ENCODE results near the gene DNAH14. TPM values are rescaled to one million over a fixed set of nuclear protein-coding genes. Genes with fewer than 3 reads are reported as not detected.

The DNAH14 gene
- total and polyA plus RNA-seq, 2 of the 13 experiments (the other 11 are each of a cell fraction or from before 2014, with no cell fraction given), result 4.5 to 27.5 TPM

DNA sequence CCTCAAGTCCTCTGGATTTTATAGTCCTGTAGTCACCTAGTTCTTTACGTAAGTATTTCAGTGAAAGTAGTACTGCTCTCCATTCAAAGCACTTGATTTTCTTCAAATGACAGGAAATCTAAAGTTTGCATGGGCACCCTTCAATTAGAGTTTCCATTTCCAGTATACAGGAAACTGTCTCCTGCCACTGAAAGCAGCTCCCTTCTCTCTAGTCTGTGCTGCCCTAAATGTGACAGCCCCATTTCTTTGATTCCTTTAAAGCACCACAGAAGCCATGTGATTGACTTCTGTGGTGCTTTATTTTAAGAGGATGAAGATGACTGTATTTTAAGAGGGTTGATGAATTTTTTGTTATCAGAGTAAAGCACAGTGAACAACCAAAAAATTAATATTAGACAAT is 226.1 kb downstream of the DNAH14 start:
- intact Hi-C loops (cut with micrococcal nuclease; ENCODE audit: unreplicated experiment) (no loop called here), in situ Hi-C loops (cut with HindIII; ENCODE audit: extremely low pct_ligation_motif_present, low pct_unique_long_range_greater_than_20kb) (no loop called here)
- CTCF ChIA-PET (ENCODE audit: low intra/inter-chr PET ratio, low total read pairs), result no interaction called here
- no peak for ATAC-seq
- Histone ChIP-seq H2AFZ (ENCODE audit: low read length) (no peak overlapping the region), H3K4me3 (replicated peaks in 1 of 3; ENCODE audit: insufficient read depth in 1 of 3, low read depth in 2 of 3, low read length in 3 of 3) (no peak overlapping the region), H3K36me3 (replicated peaks in 1 of 2; ENCODE audit: control insufficient read depth in 1 of 2, insufficient read depth in 2 of 2, low read length in 2 of 2) (no peaks in the 10 kb centered on the region), H3K27me3 (ENCODE audit: control insufficient read depth in 1 of 2, insufficient read depth in 2 of 2, low read length in 2 of 2) (no peaks in the 10 kb centered on the region), H3K79me2 (ENCODE audit: insufficient read depth, low read length) (no peaks in the 10 kb centered on the region), H3K27ac (ENCODE audit: extremely low read length, insufficient read depth, low read length) (no peak overlapping the region), H3K4me1 (ENCODE audit: insufficient read depth, low read length) (no peaks in the 10 kb centered on the region), H3K4me2 (ENCODE audit: low read depth, low read length) (no peak overlapping the region), H3K9me3 (ENCODE audit: low read length) (no peaks in the 10 kb centered on the region), H3K9ac (ENCODE audit: insufficient read depth, low read depth, low read length) (no peak overlapping the region), H4K20me1 (ENCODE audit: insufficient read depth, low read length) (no peaks in the 10 kb centered on the region)
- DNase-seq (ENCODE audit: low spot score), result no peak
- FAIRE-seq, result no peak
- POLR2A ChIA-PET, result no interaction called here
- WGBS (ENCODE audit: low lambda C conversion rate), result 95% methylated on average over 1 of the region's 1 CpG
- BruUV-seq (replicated peaks), result no TSS peak
- TF ChIP-seq HIC2 (CRISPR knock-in tag; IDR thresholded peaks at IDR 0.05; ENCODE audit: low read depth) (no peak), PRDM4 (CRISPR knock-in tag; IDR thresholded peaks at IDR 0.05; ENCODE audit: borderline replicate concordance) (no peak), AKAP8 (CRISPR knock-in tag; IDR thresholded peaks at IDR 0.05) (no peak), ZNF879 (CRISPR knock-in tag; IDR thresholded peaks at IDR 0.05) (no peak), ZNF260 (CRISPR knock-in tag; IDR thresholded peaks at IDR 0.05; ENCODE audit: borderline replicate concordance, low read depth) (no peak), ZNF7 (CRISPR knock-in tag; IDR thresholded peaks at IDR 0.05) (no peak), HOMEZ (CRISPR knock-in tag; IDR thresholded peaks at IDR 0.05; ENCODE audit: low read depth) (no peak), ELF1 (CRISPR knock-in tag; IDR thresholded peaks at IDR 0.05) (no peak), TEAD3 (CRISPR knock-in tag; optimal IDR thresholded peaks at IDR 0.05; ENCODE audit: borderline replicate concordance) (no peak), MYC (CRISPR knock-in tag; IDR thresholded peaks at IDR 0.05; ENCODE audit: borderline replicate concordance) (no peak), ZNF264 (CRISPR knock-in tag; IDR thresholded peaks at IDR 0.05) (no peak)
- TF ChIP-seq, protein P1, sequence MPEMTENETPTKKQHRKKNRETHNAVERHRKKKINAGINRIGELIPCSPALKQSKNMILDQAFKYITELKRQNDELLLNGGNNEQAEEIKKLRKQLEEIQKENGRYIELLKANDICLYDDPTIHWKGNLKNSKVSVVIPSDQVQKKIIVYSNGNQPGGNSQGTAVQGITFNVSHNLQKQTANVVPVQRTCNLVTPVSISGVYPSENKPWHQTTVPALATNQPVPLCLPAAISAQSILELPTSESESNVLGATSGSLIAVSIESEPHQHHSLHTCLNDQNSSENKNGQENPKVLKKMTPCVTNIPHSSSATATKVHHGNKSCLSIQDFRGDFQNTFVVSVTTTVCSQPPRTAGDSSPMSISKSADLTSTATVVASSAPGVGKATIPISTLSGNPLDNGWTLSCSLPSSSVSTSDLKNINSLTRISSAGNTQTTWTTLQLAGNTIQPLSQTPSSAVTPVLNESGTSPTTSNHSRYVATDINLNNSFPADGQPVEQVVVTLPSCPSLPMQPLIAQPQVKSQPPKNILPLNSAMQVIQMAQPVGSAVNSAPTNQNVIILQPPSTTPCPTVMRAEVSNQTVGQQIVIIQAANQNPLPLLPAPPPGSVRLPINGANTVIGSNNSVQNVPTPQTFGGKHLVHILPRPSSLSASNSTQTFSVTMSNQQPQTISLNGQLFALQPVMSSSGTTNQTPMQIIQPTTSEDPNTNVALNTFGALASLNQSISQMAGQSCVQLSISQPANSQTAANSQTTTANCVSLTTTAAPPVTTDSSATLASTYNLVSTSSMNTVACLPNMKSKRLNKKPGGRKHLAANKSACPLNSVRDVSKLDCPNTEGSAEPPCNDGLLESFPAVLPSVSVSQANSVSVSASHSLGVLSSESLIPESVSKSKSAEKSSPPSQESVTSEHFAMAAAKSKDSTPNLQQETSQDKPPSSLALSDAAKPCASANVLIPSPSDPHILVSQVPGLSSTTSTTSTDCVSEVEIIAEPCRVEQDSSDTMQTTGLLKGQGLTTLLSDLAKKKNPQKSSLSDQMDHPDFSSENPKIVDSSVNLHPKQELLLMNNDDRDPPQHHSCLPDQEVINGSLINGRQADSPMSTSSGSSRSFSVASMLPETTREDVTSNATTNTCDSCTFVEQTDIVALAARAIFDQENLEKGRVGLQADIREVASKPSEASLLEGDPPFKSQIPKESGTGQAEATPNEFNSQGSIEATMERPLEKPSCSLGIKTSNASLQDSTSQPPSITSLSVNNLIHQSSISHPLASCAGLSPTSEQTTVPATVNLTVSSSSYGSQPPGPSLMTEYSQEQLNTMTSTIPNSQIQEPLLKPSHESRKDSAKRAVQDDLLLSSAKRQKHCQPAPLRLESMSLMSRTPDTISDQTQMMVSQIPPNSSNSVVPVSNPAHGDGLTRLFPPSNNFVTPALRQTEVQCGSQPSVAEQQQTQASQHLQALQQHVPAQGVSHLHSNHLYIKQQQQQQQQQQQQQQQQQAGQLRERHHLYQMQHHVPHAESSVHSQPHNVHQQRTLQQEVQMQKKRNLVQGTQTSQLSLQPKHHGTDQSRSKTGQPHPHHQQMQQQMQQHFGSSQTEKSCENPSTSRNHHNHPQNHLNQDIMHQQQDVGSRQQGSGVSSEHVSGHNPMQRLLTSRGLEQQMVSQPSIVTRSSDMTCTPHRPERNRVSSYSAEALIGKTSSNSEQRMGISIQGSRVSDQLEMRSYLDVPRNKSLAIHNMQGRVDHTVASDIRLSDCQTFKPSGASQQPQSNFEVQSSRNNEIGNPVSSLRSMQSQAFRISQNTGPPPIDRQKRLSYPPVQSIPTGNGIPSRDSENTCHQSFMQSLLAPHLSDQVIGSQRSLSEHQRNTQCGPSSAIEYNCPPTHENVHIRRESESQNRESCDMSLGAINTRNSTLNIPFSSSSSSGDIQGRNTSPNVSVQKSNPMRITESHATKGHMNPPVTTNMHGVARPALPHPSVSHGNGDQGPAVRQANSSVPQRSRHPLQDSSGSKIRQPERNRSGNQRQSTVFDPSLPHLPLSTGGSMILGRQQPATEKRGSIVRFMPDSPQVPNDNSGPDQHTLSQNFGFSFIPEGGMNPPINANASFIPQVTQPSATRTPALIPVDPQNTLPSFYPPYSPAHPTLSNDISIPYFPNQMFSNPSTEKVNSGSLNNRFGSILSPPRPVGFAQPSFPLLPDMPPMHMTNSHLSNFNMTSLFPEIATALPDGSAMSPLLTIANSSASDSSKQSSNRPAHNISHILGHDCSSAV (CRISPR knock-in tag; IDR thresholded peaks at IDR 0.05; ENCODE audit: borderline replicate concordance), result no peak
